Stimulated activated CD8-positive, alpha-beta memory T cell treated with anti-CD3 and anti-CD28 coated beads, Interleukin-12 subunit alpha, Interleukin-12 subunit beta, amount 100 ng/mL, for 1 hour (primary cell): ENCODE results near the gene SYT14.
"Not testable (repeated sequence)": the region's sequence is repeated elsewhere in the genome, so short reads cannot be mapped to it uniquely, and the experiment has no call there.

ENCODE experiments used
- DNase-seq: peaks from one replicate; pipeline ENCODE4 v3.0.0-alpha.2; 2020; ENCODE audit warnings: low read depth

SYT14 gene

DNA sequence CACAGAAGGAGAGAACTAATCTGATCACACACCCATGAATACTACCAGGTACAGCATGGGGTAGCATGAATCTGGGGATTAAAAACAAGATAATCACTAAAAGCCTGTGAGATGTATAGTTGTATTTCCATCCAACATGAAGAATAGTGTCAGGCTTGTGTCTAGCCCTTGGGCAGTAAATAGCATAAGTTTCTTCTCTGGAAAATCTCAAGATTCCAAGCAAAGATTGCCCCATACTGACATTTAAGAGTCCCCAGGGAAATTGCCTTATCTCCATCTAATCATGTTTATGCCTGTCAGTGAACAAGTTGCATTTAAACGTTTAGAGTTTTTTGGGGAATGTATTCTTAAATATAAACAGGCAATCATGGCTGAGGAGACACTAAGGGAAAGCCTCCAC is 185.4 kb downstream of the SYT14 start:
- no peak for DNase-seq

DNA sequence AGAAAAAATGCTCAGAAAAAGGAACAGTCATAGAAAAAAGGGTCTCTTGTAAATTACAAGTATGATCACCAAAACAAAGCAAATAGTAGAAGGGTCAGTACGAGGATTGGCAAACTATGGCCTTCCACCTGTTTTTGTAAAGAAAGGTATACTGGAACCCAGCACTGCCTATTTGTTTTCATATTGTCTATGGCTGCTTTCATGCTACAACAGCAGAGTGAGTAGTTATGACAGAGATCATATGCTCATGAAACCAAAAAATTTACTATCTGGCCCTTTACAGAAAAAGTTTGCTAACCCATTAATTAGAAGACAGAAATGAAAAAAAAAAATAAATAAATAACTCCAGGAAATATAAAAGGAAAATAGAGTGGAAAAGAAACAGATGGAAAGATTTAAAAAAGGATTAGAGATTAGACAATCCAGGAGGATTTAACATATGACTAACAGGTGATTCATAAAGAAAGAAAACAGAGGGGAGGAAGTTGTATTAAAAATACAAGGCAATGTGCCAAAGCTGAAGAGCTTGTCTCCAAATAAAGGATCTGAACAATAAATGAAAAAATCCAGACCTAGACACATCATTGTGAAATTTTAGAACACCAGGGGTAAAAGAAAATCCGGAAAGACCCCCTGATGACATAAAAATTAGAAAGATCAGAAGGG is 186.0 kb downstream of the SYT14 start:
- no peak for DNase-seq

GRCh38 chr1:210124736-210125135 is 186.7 kb downstream of the SYT14 start:
- DNase-seq = no peak

DNA sequence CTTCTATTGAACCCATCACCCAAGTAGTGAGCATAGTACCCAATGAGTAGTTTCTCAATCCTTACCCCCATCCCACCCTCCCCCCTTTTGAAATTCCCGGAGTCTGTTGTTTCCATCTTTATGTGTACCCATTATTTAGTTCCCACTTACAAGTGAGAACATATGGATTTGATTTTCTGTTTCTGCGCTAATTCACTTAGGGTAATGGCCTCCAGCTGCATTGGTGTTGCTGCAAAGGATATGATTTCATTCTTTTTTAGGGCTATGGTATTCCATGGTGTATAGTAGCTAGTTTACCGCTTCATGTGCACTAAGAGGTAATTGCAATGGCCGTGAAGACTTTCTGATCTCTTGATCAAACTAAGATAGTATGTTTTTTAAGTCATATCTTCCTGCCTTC is 187.1 kb downstream of the SYT14 start:
- no peak for DNase-seq

DNA sequence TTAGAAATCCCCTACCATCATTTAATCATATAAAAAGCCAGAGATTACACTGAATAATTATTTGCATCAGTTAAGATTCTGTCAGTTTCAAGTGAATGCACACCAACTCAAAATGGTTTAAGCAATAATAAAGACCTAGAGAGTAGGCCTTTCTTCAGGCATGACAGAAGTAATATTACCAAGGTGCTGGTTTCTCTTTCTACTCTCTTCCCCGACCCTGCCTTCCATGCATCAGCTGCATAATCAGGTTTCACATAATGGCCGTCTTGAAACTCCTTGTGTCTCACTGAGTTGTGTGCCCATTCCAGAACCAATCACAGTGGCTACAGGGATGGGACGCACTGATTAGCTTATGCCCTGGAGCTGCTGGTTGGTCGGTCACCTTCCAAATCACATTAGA is 191.1 kb downstream of the SYT14 start:
- no peak for DNase-seq

DNA sequence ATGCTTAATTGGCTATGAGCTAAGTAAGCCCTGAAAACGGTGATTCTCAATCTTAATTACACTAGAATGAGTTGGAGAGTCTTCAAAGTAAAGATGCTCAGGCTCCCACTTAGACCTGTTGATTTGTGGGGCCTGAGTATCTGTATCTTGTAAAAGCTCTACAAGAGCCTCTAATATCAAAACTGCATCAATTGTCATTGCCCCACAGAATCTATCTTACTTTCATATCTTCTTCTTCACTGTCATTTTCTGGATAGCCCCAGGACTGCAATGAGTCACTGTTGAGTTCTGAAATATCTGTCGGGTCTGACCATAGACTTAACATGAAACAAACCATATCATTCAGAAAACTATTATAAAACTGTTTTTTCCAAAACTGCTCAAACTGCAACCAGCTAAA is 191.7 kb downstream of the SYT14 start:
- DNase-seq = no peak

GRCh38 chr1:210132582-210132981 is 194.6 kb downstream of the SYT14 start:
- DNase-seq = no peak

DNA sequence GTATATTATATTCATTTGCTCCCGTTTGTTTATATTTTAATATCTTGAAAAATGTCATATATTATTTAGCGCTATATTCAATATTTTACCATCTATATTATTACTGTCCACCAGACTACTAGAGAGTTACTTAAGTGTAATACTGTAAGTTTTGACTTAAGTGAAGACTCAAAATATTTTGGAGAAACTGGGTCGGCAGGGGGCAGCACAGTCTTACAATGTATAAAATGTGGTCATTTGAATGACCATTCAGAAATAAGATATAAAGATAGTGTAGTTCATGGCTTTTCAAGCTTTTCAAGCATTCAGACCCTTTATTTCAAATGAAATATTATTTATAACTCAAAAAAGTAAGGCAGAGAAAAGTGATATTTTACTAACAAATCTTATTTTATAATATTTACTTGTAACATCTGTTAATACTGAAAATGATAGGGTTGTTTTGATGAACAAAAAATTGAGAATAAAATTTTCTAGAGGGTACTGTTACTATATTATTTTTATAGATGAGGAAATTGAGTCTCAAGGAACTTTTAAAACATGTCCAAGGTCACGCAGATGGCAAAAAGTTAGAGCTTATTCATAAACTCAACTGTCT is 205.5 kb downstream of the SYT14 start:
- DNase-seq = peak; percentile 6

DNA sequence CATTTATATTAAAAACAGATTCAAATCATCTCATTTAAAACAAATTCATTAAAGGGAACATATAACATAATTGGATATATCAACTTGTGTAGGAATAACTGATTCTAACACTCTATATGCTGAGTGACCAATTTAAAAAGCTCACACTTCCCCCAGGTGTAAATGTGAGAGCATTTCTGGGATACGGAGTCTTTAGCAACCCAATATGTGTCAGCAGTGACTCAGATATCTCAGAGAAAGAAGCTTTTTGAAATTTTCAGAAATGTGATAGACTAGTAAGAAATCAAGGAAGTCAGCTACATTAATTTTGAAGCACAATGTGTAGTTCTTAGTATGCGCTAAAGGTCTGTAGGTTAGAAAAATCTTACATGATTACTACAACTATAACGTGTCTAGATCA is 206.7 kb downstream of the SYT14 start:
- no peak for DNase-seq

DNA sequence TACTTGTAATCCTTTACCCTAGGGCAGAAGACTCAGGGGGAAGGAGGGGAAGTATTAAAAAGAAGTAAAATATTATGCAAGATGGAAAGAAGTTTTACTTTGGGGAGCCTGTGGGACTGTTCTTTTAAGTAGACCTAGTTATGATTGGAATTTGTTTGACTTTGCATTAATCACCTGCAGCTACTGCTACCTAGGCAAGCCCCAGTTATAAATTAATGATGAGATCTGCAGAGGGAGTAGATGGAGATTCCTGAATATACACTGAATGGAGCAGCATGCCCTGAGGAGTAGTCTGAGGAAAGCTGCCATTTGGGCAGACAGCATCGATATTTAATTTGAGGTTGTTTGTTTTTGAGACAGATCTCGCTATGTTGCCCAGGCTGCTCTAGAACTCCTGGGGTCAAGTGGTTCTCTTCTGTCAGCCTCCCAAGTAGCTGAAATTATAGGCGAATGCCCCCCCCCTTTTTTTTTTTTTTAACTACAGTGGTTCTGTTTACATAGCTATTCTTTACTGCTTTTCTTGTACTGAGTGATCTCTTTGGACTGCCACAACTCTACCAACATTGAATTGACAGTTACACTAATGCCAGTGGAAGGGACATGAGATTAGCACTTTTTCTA is 213.1 kb downstream of the SYT14 start:
- no peak for DNase-seq

DNA sequence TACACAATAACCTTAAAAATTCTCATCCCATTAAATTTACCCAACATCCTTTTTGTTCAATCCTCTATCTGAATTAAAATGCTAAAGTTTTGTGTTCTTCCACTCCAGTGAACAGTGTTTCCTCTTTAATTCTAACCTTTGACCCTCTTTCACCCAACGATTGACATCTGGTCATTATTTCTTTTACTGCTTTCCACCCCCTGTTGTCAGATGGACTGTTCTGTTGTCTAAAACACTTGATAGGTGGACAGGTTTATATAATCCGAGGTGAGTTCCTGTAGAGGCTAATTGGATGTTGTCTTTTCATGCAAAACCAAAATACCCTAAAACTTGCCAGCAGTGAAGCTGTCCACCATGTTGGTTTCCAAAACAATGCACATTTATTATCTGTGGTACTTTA is 221.2 kb downstream of the SYT14 start:
- DNase-seq = no peak

- no peak for DNase-seq
These were observed 232.2 kb downstream of the SYT14 start for GRCh38 chr1:210170220-210170619.

DNA sequence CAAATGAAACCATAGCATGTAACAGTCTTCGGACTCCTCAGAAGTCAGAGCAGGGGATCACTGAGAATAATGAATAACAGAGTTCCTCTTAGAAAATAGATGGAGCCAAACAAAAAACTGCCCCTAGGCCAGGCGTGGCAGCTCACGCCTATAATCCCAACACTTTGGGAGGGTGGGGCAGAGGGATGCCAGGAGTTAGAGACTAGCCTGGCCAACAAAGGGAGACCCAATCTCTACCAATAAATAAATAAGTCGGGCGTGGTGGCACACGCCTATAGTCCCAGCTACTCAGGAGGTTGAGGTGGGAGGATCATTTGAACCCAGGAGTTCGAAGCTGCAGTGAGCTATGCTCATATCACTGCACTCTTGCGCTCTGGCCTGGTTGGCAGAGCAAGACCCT is 236.1 kb downstream of the SYT14 start:
- no peak for DNase-seq

DNA sequence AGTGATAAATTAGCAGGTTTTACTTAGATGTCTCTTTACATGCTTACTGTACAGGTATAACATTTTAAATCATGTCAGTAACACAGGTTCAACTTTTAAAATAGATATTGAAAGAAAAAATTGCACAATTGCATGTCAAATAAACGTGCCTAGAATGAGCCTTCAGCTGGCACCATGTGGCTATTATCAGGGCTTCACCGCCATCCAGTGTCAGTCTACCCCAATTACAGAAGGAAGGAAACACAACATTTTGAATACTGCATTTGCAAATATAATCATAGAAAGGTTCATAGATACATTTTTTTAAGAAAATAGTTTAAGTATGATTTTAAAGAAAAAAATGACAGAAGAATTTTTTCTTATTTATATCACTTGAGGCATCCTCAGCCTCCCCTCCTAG is 247.0 kb downstream of the SYT14 start:
- no peak for DNase-seq

DNA sequence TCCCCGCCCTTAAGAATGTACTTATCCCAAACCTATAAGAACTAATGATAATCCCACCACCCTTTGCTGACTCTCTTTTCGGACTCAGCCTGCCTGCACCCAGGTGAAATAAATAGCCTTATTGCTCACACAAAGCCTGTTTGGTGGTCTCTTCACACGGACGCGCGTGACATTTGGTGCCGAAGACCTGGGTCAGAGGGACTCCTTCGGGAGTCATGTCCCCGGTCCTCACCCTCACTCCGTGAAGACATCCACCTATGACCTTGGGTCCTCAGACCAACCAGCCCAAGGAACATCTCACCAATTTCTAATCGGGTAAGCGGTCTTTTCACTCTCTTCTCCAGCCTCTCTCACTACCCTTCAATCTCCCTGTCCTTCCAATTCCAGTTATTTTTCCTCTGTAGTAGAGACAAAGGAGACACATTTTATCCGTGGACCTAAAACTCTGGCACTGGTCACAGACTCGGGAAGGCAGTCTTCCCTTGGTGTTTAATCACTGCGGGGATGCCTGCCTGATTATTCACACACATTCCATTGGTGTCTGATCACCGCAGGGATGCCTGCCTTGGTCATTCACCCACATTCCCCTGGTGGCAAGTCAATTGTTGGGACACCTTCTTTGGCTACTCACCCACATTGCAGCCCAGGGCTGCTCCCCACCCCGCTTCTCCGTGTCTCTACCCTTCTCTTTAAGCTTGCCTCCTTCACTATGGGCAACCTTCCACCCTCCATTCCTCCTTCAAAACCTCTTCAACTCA is 250.0 kb downstream of the SYT14 start:
- not testable (repeated sequence) for DNase-seq

DNA sequence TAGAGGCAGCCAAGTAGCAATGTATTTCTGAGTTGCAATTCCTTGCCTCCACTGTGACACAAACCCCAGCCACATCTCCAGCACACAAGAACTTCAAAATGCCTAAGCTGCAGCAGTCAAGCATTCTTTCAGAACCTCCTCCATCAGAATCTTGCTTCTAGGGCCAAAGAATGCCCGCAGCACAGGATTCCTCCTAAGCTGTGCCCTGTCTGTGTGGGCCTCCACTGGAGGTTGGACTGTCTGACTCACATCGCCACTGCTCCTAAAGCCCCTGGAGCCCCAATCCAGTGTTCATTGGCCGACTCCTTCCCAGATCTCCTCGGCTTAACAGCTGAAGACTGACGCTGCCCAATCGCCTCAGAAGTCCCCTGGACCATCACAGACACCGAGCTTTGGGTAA is 251.4 kb downstream of the SYT14 start:
- no peak for DNase-seq

DNA sequence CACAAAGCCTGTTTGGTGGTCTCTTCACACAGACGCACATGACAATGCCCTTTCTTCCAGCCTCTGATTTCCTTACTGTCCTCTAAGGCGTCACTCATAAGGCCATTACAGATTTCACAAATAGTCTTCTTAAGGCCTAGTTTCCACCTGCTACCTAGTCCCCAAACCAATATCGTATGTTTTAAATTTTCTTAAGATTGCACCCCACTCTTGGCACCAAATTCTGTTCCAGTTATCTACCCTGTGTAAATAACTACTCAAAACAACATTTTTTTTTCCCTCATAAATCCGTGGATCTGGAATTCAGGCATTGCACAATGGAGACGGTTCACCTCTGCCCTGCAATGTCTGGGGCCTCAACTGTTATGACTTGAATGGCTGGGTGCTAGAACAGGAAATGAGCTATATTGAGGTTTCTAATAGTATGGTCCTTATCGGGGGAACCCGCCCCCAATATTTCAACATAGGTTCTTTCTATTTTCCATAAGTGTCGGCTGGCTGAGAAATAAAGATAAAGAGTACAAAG is 257.7 kb downstream of the SYT14 start:
- no peak for DNase-seq

GRCh38 chr1:210196266-210196665 is 258.2 kb downstream of the SYT14 start:
- DNase-seq = not testable (repeated sequence)

DNA sequence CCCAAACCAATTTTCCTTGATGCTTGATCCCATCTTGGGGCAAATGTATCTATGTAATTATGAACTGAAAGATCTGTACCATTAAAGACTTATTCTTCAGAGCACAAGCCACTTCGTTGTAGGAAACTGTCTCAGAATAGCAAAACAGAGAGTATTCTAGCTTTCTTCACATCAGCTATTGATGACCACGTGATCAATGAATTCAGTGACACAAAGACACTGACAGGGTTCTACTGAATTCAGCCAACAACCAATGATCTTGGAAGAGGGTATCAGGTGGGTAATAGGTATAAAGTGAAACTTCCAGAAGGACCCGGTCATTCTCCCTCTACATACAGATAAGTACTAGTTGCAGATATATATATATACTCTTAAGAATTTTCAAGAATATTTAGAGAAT is 260.8 kb downstream of the SYT14 start:
- no peak for DNase-seq

- no peak for DNase-seq
These were observed 262.2 kb downstream of the SYT14 start for GRCh38 chr1:210200124-210200736.

- no peak for DNase-seq
These were observed 263.7 kb downstream of the SYT14 start for GRCh38 chr1:210201681-210202080.
